ENCODE measurements around the gene TOR1A.

DNA sequence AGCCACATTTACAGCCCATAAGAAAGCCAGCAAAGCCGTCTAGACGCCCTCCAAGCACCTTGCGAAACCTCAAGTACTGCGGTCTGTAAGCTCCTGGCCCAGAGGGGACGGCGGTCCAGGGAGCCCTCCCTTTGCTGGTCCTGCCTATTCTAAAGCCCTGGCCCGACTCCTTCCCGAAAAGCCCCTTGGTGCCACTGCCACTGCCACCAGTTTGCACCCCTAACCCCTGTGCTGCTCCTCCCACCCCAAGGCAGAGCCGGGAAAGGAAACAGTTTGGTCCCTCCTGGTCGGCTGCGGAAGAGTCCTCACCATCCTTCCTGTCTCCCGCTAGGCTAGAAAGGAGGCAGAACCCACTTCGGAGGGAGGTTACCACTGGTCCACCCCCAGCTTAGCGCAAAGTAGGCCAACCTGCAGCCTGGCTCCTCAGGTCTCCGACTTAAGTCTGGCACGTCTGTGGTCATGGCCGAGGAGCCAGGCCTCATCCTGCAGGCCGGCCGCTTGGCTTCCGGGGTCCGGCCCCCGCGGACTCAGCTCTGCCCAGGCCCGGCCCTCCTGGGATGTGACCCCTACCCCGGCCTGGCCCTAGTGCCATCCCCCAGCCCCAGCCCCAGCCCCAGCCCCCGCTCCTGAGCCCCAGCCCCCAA, 916 bp downstream of the TOR1A start:
- TF ChIP-seq, protein P1, sequence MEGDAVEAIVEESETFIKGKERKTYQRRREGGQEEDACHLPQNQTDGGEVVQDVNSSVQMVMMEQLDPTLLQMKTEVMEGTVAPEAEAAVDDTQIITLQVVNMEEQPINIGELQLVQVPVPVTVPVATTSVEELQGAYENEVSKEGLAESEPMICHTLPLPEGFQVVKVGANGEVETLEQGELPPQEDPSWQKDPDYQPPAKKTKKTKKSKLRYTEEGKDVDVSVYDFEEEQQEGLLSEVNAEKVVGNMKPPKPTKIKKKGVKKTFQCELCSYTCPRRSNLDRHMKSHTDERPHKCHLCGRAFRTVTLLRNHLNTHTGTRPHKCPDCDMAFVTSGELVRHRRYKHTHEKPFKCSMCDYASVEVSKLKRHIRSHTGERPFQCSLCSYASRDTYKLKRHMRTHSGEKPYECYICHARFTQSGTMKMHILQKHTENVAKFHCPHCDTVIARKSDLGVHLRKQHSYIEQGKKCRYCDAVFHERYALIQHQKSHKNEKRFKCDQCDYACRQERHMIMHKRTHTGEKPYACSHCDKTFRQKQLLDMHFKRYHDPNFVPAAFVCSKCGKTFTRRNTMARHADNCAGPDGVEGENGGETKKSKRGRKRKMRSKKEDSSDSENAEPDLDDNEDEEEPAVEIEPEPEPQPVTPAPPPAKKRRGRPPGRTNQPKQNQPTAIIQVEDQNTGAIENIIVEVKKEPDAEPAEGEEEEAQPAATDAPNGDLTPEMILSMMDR (IDR thresholded peaks at IDR 0.05), result no peak
- TF ChIP-seq POLR2A (IDR thresholded peaks at IDR 0.05), result no peak
